HEK293 (cell line): ENCODE results near the gene GNAS-AS1.

Experiments used
- CTCF ChIA-PET: fragments of 350-600 bp; formaldehyde crosslinking; extraction: SDS; loops from one replicate; lab custom pipeline; 2021; ENCODE audit warnings: antibody characterized with exemption; lab: Yijun Ruan, JAX
- POLR2A ChIA-PET: fragments of 300-600 bp; formaldehyde crosslinking; extraction: SDS; loops from one replicate; lab custom pipeline; 2020; ENCODE audit warnings: antibody characterized with exemption, inconsistent platforms; lab: Yijun Ruan, JAX
- H3K27ac ChIP-seq: fragments of 200-500 bp; sonication (Bioruptor generic); 2 replicates; pipeline ENCODE4 v1.5.1; 2014; ENCODE audit warnings: low read depth, low read length, control low read depth, inconsistent platforms; ENCODE audit errors: extremely low read depth
- H3K36me3 ChIP-seq, 2 experiments: fragments of 200-500 bp in 1 of 2; sonication (Bioruptor generic) in 1 of 2; 1 replicate in 1 of 2; 2 replicates in 1 of 2; pipeline ENCODE4 v1.5.1; 2014 to 2017; ENCODE audit warnings: inconsistent platforms in 2 of 2, low read length in 2 of 2; ENCODE audit not compliant: control insufficient read depth in 2 of 2, insufficient read depth in 1 of 2
- H3K4me1 ChIP-seq: fragments of 200-500 bp; sonication (Bioruptor generic); 2 replicates; pipeline ENCODE4 v1.5.1; 2014; ENCODE audit warnings: mild to moderate bottlenecking, low read length, inconsistent platforms; ENCODE audit not compliant: control insufficient read depth, insufficient read depth
- H3K4me3 ChIP-seq: 2 replicates; pipeline ENCODE4 v1.5.1; 2011; ENCODE audit warnings: low read depth, mild to moderate bottlenecking, control low read depth, low read length, moderate library complexity
- H3K9me3 ChIP-seq: fragments of 200-500 bp; sonication (Bioruptor generic); 2 replicates; pipeline ENCODE4 v1.5.1; 2014; ENCODE audit warnings: low read depth, low read length, inconsistent platforms; ENCODE audit not compliant: control insufficient read depth, insufficient read depth
- GLI4 ChIP-seq: fragments of 450-650 bp; formaldehyde crosslinking; IDR thresholded peaks from 2 replicates; pipeline ENCODE4 v1.5.1; 2016; ENCODE audit warnings: missing biosample characterization, missing genetic modification characterization
- HOXC10 ChIP-seq: sonication (generic); formaldehyde crosslinking; IDR thresholded peaks from 2 replicates; pipeline ENCODE4 v1.8.1; 2023; ENCODE audit warnings: mild to moderate bottlenecking, missing genetic modification reagents
- MEIS1 ChIP-seq: sonication (generic); formaldehyde crosslinking; IDR thresholded peaks from 2 replicates; pipeline ENCODE4 v1.8.1; 2022; ENCODE audit warnings: missing genetic modification reagents, mild to moderate bottlenecking, borderline replicate concordance
- ZBTB17 ChIP-seq: fragments of 450-650 bp; formaldehyde crosslinking; IDR thresholded peaks from 2 replicates; pipeline ENCODE4 v1.5.1; 2016; ENCODE audit warnings: missing biosample characterization, missing genetic modification characterization
- ZBTB48 ChIP-seq: fragments of 450-650 bp; formaldehyde crosslinking; IDR thresholded peaks from 2 replicates; pipeline ENCODE4 v1.5.1; 2016; ENCODE audit warnings: missing biosample characterization, missing genetic modification characterization
- ZBTB6 ChIP-seq: fragments of 450-650 bp; formaldehyde crosslinking; IDR thresholded peaks from 2 replicates; pipeline ENCODE4 v1.5.1; 2017; ENCODE audit warnings: missing biosample characterization, missing genetic modification characterization
- ZNF10 ChIP-seq: fragments of 450-650 bp; formaldehyde crosslinking; IDR thresholded peaks from 2 replicates; pipeline ENCODE4 v1.5.1; 2017; ENCODE audit warnings: missing biosample characterization, missing genetic modification characterization
- ZNF148 ChIP-seq: fragments of 450-650 bp; formaldehyde crosslinking; IDR thresholded peaks from 2 replicates; pipeline ENCODE4 v1.5.0; 2017; ENCODE audit warnings: missing biosample characterization, missing genetic modification characterization, borderline replicate concordance
- ZNF23 ChIP-seq: fragments of 450-650 bp; formaldehyde crosslinking; IDR thresholded peaks from 2 replicates; pipeline ENCODE4 v1.5.1; 2016; ENCODE audit warnings: missing biosample characterization, missing genetic modification characterization, borderline replicate concordance
- ZNF248 ChIP-seq: fragments of 450-650 bp; formaldehyde crosslinking; IDR thresholded peaks from 2 replicates; pipeline ENCODE4 v1.5.1; 2017; ENCODE audit warnings: missing biosample characterization, missing genetic modification characterization
- ZNF324 ChIP-seq: fragments of 450-650 bp; formaldehyde crosslinking; IDR thresholded peaks from 2 replicates; pipeline ENCODE4 v1.5.1; 2016; ENCODE audit warnings: missing biosample characterization, missing genetic modification characterization
- ZNF548 ChIP-seq: fragments of 450-650 bp; formaldehyde crosslinking; IDR thresholded peaks from 2 replicates; pipeline ENCODE4 v1.5.1; 2016; ENCODE audit warnings: missing biosample characterization, missing genetic modification characterization
- ZNF654 ChIP-seq: fragments of 450-650 bp; formaldehyde crosslinking; IDR thresholded peaks from 2 replicates; pipeline ENCODE4 v1.5.1; 2016; ENCODE audit warnings: low read depth, missing biosample characterization, missing genetic modification characterization
- ZNF707 ChIP-seq: fragments of 450-650 bp; formaldehyde crosslinking; IDR thresholded peaks from 2 replicates; pipeline ENCODE4 v1.5.1; 2016; ENCODE audit warnings: missing biosample characterization, missing genetic modification characterization
- ZNF768 ChIP-seq: fragments of 450-650 bp; formaldehyde crosslinking; IDR thresholded peaks from 2 replicates; pipeline ENCODE4 v1.5.1; 2018; ENCODE audit warnings: missing biosample characterization, mild to moderate bottlenecking, missing genetic modification characterization
- ZSCAN4 ChIP-seq: fragments of 450-650 bp; formaldehyde crosslinking; IDR thresholded peaks from 2 replicates; pipeline ENCODE4 v1.5.1; 2017; ENCODE audit warnings: missing biosample characterization, missing genetic modification characterization
- TF ChIP-seq, protein P1 (sequence below): fragments of 450-650 bp; formaldehyde crosslinking; IDR thresholded peaks from 2 replicates; pipeline ENCODE4 v1.5.1; 2016; ENCODE audit warnings: missing biosample characterization, missing genetic modification characterization
- TF ChIP-seq, protein P2 (sequence below): IDR thresholded peaks from 2 replicates; pipeline ENCODE4 v1.6.1; 2011; ENCODE audit warnings: mild to moderate bottlenecking, low read depth, low read length, borderline replicate concordance
- TF ChIP-seq, protein P3 (sequence below): fragments of 450-650 bp; formaldehyde crosslinking; IDR thresholded peaks from 2 replicates; pipeline ENCODE4 v1.5.1; 2016; ENCODE audit warnings: missing biosample characterization, missing genetic modification characterization, borderline replicate concordance
- TF ChIP-seq, protein P4 (sequence below): sonication (generic); formaldehyde crosslinking; IDR thresholded peaks from 2 replicates; pipeline ENCODE4 v1.8.1; 2022; ENCODE audit warnings: mild to moderate bottlenecking, moderate library complexity, missing genetic modification reagents

GNAS-AS1 gene

GRCh38 chr20:58875541-58876134, 24.9 kb upstream of the GNAS-AS1 start:
- POLR2A ChIA-PET = no interaction called here
- no peak overlapping the region for H3K4me3 ChIP-seq
- TF ChIP-seq, protein P1, sequence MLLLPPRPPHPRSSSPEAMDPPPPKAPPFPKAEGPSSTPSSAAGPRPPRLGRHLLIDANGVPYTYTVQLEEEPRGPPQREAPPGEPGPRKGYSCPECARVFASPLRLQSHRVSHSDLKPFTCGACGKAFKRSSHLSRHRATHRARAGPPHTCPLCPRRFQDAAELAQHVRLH = no peak
- TF ChIP-seq GLI4 (tag by site-specific recombination) = no peak
- TF ChIP-seq, protein P2, sequence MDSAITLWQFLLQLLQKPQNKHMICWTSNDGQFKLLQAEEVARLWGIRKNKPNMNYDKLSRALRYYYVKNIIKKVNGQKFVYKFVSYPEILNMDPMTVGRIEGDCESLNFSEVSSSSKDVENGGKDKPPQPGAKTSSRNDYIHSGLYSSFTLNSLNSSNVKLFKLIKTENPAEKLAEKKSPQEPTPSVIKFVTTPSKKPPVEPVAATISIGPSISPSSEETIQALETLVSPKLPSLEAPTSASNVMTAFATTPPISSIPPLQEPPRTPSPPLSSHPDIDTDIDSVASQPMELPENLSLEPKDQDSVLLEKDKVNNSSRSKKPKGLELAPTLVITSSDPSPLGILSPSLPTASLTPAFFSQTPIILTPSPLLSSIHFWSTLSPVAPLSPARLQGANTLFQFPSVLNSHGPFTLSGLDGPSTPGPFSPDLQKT = no peak
- TF ChIP-seq, protein P3, sequence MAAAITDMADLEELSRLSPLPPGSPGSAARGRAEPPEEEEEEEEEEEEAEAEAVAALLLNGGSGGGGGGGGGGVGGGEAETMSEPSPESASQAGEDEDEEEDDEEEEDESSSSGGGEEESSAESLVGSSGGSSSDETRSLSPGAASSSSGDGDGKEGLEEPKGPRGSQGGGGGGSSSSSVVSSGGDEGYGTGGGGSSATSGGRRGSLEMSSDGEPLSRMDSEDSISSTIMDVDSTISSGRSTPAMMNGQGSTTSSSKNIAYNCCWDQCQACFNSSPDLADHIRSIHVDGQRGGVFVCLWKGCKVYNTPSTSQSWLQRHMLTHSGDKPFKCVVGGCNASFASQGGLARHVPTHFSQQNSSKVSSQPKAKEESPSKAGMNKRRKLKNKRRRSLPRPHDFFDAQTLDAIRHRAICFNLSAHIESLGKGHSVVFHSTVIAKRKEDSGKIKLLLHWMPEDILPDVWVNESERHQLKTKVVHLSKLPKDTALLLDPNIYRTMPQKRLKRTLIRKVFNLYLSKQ = no peak
- TF ChIP-seq ZBTB48 (tag by site-specific recombination) = no peak
- no peak for TF ChIP-seq ZNF23 (tag by site-specific recombination)
- TF ChIP-seq ZNF148 (tag by site-specific recombination) = no peak
- no peak for TF ChIP-seq ZNF248 (tag by site-specific recombination)
- TF ChIP-seq HOXC10 (CRISPR knock-in tag) = no peak
- TF ChIP-seq ZSCAN4 (tag by site-specific recombination) = no peak
- no peak for TF ChIP-seq ZNF768
- TF ChIP-seq, protein P4, sequence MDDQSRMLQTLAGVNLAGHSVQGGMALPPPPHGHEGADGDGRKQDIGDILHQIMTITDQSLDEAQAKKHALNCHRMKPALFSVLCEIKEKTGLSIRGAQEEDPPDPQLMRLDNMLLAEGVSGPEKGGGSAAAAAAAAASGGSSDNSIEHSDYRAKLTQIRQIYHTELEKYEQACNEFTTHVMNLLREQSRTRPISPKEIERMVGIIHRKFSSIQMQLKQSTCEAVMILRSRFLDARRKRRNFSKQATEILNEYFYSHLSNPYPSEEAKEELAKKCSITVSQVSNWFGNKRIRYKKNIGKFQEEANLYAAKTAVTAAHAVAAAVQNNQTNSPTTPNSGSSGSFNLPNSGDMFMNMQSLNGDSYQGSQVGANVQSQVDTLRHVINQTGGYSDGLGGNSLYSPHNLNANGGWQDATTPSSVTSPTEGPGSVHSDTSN (CRISPR knock-in tag) = no peak
- no peak for TF ChIP-seq ZBTB17 (tag by site-specific recombination)
- no peak for TF ChIP-seq ZNF10 (tag by site-specific recombination)
- TF ChIP-seq ZNF707 = no peak
- no peak for TF ChIP-seq ZBTB6 (tag by site-specific recombination)
- no peak for TF ChIP-seq ZNF324 (tag by site-specific recombination)
- no peak for TF ChIP-seq MEIS1
- TF ChIP-seq ZNF548 (tag by site-specific recombination) = no peak
- no peak for TF ChIP-seq ZNF654
- TF ChIP-seq, all 188 proteins: peak for 0
- Histone ChIP-seq H3K4me1 (no peaks in the 10 kb centered on the region), H3K27ac (no peak overlapping the region), H3K36me3 (no peaks in the 10 kb centered on the region), H3K9me3 (no peaks in the 10 kb centered on the region)
- CTCF ChIA-PET = interaction anchor here (0.6 to 1.1 kb wide), 2 partner anchors 95 to 580 kb away, joined by 4 read pairs; no protein-coding TSS in a partner anchor
